Loucy (cell line): ENCODE data around the gene PSEN1.

ENCODE experiments used
- H2AFZ ChIP-seq: fragments of 200-600 bp; sonication (generic); 2 replicates; pipeline ENCODE4 v1.6.0; 2016; ENCODE audit warnings: antibody characterized with exemption, mild to moderate bottlenecking, low read length, moderate library complexity
- H3F3A ChIP-seq: fragments of 200-600 bp; 2 replicates; pipeline ENCODE4 v1.6.0; 2016; ENCODE audit warnings: antibody characterized with exemption, low read depth, mild to moderate bottlenecking
- H3K27me3 ChIP-seq: fragments of 200-600 bp; sonication (generic); 2 replicates; pipeline ENCODE4 v1.6.1; 2014; ENCODE audit warnings: low read length, mild to moderate bottlenecking; ENCODE audit not compliant: insufficient read depth, poor library complexity, severe bottlenecking
- H3K36me3 ChIP-seq: fragments of 200-600 bp; sonication (generic); 2 replicates; pipeline ENCODE4 v1.6.1; 2016; ENCODE audit warnings: low read length; ENCODE audit not compliant: insufficient read depth
- H3K4me1 ChIP-seq: fragments of 200-600 bp; sonication (generic); 2 replicates; pipeline ENCODE4 v1.5.1; 2014; ENCODE audit warnings: low read length, mild to moderate bottlenecking; ENCODE audit not compliant: insufficient read depth, poor library complexity, severe bottlenecking
- H3K4me2 ChIP-seq: fragments of 200-600 bp; sonication (generic); 2 replicates; pipeline ENCODE4 v1.6.0; 2014; ENCODE audit warnings: antibody characterized with exemption, low read length, low read depth, mild to moderate bottlenecking; ENCODE audit not compliant: poor library complexity, severe bottlenecking
- H3K4me3 ChIP-seq: fragments of 200-600 bp; sonication (generic); 2 replicates; pipeline ENCODE4 v1.5.1; 2014; ENCODE audit warnings: low read length, mild to moderate bottlenecking, mixed read lengths; ENCODE audit not compliant: poor library complexity, severe bottlenecking
- H3K79me2 ChIP-seq: fragments of 200-600 bp; sonication (generic); 2 replicates; pipeline ENCODE4 v1.6.1; 2014; ENCODE audit warnings: low read length; ENCODE audit not compliant: insufficient read depth
- H3K9ac ChIP-seq: fragments of 200-600 bp; sonication (generic); 2 replicates; pipeline ENCODE4 v1.6.0; 2014; ENCODE audit warnings: mild to moderate bottlenecking, low read depth, low read length, moderate library complexity; ENCODE audit not compliant: poor library complexity, severe bottlenecking
- H3K9me2 ChIP-seq: fragments of 200-600 bp; sonication (generic); replicated peaks from 2 replicates; pipeline ENCODE4 v1.6.1; 2016; ENCODE audit warnings: low read depth, low read length, mixed read lengths
- H3K9me3 ChIP-seq: fragments of 200-600 bp; sonication (generic); 2 replicates; pipeline ENCODE4 v1.6.1; 2014; ENCODE audit warnings: mild to moderate bottlenecking, antibody characterized with exemption, low read length, low read depth; ENCODE audit not compliant: insufficient read depth
- H4K20me1 ChIP-seq: fragments of 200-600 bp; sonication (generic); 2 replicates; pipeline ENCODE4 v1.6.0; 2014; ENCODE audit warnings: antibody characterized with exemption, low read length, mild to moderate bottlenecking; ENCODE audit not compliant: insufficient read depth, poor library complexity, severe bottlenecking
- CTCF ChIP-seq: fragments of 200-600 bp; sonication (generic); conservative IDR thresholded peaks from 2 replicates; pipeline ENCODE4 v1.5.1; 2014; ENCODE audit warnings: mild to moderate bottlenecking, antibody characterized with exemption, low read length
- EZH2phosphoT487 ChIP-seq: fragments of 200-600 bp; IDR thresholded peaks from 2 replicates; pipeline ENCODE4 v1.6.1; 2018; ENCODE audit warnings: antibody characterized with exemption, mild to moderate bottlenecking, moderate library complexity, borderline replicate concordance

PSEN1 gene

DNA sequence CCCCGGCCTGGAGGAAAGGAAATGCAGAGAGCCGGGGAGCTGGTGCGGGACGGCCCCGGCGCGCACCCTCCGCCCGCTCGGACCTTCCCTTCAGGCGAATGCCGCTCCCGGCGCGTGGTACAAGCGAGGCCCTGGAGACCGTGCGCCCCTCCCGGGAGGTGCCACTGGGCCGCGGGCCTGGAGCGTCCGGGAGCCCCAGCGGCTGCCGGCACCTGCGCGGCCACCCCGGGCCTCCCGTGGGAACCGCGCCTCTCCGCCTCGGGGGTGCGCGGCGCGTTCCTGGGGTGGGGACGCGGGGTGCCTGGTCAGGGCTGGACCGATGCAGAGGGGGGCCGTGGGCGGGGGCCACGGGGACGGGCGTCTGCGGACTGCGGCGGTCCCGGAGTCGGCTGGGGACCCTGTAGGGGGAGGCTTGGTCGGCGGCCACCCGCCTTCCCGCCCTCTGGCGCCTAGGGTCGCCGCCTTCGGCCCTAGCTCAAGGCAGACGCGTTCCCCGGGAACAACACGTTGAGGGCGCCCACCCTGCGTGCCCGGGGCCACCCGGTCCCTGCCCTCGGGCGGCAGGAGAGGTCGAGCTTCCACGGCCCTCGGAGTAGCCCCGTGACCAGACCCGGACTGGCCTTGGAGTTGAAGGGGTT lies 101.6 kb downstream of the PSEN1 start:
- Histone ChIP-seq H3K9me2 (no peaks in the 10 kb centered on the region), H3K9me3 (no peaks in the 10 kb centered on the region), H3K4me1 (peaks cover 18% of the 10 kb centered on the region), H3F3A (0 out of 2 replicates have a peak, but pooled peaks cover 3% of the 10 kb centered on the region), H3K4me2 (no peak overlapping the region), H2AFZ (no peak overlapping the region), H3K79me2 (no peaks in the 10 kb centered on the region), H3K9ac (no peak overlapping the region), H3K27me3 (no peaks in the 10 kb centered on the region), H4K20me1 (no peaks in the 10 kb centered on the region), H3K36me3 (no peaks in the 10 kb centered on the region), H3K4me3 (no peak overlapping the region)
- TF ChIP-seq CTCF = no peak
- no peak for TF ChIP-seq EZH2phosphoT487

DNA sequence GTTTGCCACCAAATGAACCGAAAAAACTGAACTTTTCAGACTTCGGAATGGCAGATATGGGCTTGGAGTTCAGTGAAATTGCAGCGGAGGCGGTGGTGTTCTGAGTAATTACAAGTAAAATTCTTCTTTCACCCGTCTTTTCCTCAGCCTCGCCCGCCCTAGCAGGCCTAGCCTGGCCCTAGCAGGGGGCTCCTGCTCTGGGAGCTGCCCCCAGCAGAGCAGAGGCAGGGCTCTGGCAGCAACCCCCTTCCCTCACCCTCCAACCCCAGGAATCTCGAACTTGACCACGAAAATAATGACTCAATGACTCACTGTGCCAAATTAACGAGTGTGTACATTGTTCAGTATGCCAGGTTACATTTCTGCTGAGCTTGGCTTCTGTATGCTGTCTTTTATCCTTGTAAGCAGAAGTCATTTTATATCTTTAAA lies 102.1 kb downstream of the PSEN1 start:
- Histone ChIP-seq H3K4me2 (no peak overlapping the region), H3K9ac (no peak overlapping the region), H4K20me1 (no peaks in the 10 kb centered on the region), H3K4me3 (no peak overlapping the region), H3K4me1 (peaks cover 24% of the 10 kb centered on the region), H3K9me3 (no peaks in the 10 kb centered on the region), H3K79me2 (no peaks in the 10 kb centered on the region), H2AFZ (no peak overlapping the region), H3K9me2 (no peaks in the 10 kb centered on the region), H3F3A (0 out of 2 replicates have a peak, but pooled peaks cover 3% of the 10 kb centered on the region), H3K36me3 (no peaks in the 10 kb centered on the region), H3K27me3 (no peaks in the 10 kb centered on the region)
- TF ChIP-seq EZH2phosphoT487 = no peak
- TF ChIP-seq CTCF = no peak

DNA sequence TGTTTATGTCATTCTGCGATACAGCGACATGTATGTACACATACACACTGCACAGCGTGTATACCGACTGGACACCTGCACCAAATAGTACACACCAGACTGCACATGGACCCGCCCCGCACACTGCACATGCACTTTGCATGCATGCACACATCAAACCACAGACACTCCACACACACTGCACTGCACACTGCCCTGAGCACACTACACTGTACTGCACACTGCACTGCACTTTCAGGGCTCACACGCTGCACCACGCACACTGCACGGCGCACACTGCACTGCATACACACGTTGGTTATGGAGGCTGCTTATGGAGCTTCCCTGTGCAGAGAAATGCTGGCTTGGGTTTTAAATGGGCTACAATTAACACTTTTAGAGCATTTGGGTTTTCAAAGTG lies 102.6 kb downstream of the PSEN1 start:
- no peaks in the 10 kb centered on the region for H3K9me3 ChIP-seq
- no peaks in the 10 kb centered on the region for H3K79me2 ChIP-seq
- H3K27me3 ChIP-seq = no peaks in the 10 kb centered on the region
- H3K36me3 ChIP-seq = no peaks in the 10 kb centered on the region
- H3K9me2 ChIP-seq = no peaks in the 10 kb centered on the region
- no peak overlapping the region for H3K9ac ChIP-seq
- H4K20me1 ChIP-seq = no peaks in the 10 kb centered on the region
- TF ChIP-seq CTCF = no peak
- TF ChIP-seq EZH2phosphoT487 = no peak
- no peak overlapping the region for H3K4me2 ChIP-seq
- H3F3A ChIP-seq = 0 out of 2 replicates have a peak, but pooled peaks cover 3% of the 10 kb centered on the region
- peaks cover 28% of the 10 kb centered on the region for H3K4me1 ChIP-seq
- no peak overlapping the region for H3K4me3 ChIP-seq
- no peak overlapping the region for H2AFZ ChIP-seq
